ENCODE measurements around the gene CYP1A2.

DNA sequence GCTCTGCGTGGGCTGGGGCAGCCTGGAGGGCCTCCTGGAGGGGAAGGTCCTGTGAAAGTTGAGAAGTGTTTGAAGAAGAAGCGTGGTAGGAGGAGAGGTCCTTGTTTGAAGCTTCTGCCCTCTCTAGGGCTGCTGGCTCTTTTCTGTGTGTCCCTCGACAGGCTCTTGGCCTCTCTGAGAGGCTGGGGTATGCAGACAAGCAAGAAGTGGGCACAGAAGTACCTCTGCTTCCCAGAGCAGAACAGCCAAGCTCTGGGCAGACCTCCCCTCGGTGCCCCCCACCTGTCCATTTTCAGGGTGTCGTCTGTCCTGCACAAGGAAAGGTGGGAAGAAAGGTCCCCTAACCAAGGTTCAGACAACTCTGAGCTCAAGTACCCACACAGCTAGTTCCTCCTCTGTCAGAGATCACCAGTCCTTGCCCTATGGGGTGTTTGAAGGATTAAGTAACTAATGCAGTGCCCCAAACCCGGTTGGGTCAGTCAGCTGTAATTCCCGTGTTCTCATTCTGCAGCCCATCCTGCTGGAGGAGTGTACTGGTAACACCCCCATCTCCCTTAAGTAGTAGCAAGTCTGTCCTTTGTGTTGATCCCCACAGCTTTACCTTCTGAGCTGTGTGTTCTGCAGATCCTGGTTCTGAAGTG, 39.5 kb downstream of the CYP1A2 start:
- TF ChIP-seq, protein P1, sequence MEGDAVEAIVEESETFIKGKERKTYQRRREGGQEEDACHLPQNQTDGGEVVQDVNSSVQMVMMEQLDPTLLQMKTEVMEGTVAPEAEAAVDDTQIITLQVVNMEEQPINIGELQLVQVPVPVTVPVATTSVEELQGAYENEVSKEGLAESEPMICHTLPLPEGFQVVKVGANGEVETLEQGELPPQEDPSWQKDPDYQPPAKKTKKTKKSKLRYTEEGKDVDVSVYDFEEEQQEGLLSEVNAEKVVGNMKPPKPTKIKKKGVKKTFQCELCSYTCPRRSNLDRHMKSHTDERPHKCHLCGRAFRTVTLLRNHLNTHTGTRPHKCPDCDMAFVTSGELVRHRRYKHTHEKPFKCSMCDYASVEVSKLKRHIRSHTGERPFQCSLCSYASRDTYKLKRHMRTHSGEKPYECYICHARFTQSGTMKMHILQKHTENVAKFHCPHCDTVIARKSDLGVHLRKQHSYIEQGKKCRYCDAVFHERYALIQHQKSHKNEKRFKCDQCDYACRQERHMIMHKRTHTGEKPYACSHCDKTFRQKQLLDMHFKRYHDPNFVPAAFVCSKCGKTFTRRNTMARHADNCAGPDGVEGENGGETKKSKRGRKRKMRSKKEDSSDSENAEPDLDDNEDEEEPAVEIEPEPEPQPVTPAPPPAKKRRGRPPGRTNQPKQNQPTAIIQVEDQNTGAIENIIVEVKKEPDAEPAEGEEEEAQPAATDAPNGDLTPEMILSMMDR (IDR thresholded peaks at IDR 0.05), result peak in 1 of 12 donors; percentile 1
- TF ChIP-seq POLR2A (IDR thresholded peaks at IDR 0.05), result no peak
